ENCODE measurements around the gene PRSS22.
A peak's percentile ranks its signal among the peaks of the same experiment; 100 is the strongest.

PRSS22 gene

GRCh38 chr16:2816751-2817339 is 41.1 kb downstream of the PRSS22 start, which contains the start of gene PRSS21:
PRSS21 (plus strand) TSS chr16:2817237; CDS start chr16:2817269, 32 bp downstream.
- DNase-seq (ENCODE audit: low read depth), result peak; percentile 16

DNA sequence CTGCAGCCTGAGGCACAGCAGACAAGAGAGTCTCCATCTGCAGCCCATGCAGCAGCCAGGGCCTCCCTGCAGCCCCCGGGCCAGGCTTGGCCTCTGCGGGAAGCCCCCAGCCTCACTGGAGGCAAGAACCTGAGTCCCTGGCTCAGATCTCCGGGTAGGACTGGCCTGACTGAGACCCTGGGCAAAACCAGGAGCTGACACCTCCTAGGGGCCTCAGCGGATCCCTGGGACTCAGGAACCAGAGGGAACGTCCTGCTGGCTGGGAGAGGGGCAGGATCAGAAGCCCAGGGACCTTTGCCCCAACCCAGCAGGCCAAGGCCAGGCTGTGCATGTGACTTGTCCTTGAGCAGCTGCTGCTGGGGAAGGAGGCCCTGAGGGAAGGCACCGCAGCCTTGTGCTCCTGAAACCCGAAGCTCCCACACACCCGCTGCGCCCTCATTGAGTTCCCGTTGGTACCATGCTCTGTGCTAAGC is 42.6 kb downstream of the PRSS22 start:
- DNase-seq (ENCODE audit: low read depth), result no peak

- no peak for DNase-seq (ENCODE audit: low read depth)
Measured at GRCh38 chr16:2814551-2815298, 43.2 kb downstream of the PRSS22 start.

DNA sequence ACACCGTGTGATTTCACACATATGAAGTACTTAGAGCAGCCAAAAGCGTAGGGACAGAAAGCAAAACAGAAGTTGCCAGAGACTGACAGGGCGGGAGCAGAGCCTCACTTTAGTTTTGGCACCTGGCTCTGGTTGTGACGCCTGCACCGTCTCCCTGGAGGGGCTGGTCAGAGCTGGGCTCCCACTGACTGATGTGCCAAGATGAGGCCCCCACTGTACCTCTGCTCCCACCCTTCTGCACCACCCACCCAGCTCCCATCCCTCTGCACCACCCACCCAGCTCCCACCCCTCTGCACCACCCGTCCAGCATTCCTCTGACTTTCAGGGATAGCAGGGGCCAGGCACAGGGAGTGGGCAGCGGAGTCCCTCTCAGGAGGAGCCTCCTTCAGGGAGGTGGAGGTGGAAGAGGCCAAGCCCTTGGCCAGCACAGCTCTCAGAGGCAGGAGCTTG is 44.2 kb downstream of the PRSS22 start:
- DNase-seq (ENCODE audit: low read depth), result no peak

- no peak for DNase-seq (ENCODE audit: low read depth)
Measured at GRCh38 chr16:2811703-2812471, 46.1 kb downstream of the PRSS22 start.

- no peak for DNase-seq (ENCODE audit: low read depth)
Measured at GRCh38 chr16:2810651-2811050, 47.3 kb downstream of the PRSS22 start.

DNA sequence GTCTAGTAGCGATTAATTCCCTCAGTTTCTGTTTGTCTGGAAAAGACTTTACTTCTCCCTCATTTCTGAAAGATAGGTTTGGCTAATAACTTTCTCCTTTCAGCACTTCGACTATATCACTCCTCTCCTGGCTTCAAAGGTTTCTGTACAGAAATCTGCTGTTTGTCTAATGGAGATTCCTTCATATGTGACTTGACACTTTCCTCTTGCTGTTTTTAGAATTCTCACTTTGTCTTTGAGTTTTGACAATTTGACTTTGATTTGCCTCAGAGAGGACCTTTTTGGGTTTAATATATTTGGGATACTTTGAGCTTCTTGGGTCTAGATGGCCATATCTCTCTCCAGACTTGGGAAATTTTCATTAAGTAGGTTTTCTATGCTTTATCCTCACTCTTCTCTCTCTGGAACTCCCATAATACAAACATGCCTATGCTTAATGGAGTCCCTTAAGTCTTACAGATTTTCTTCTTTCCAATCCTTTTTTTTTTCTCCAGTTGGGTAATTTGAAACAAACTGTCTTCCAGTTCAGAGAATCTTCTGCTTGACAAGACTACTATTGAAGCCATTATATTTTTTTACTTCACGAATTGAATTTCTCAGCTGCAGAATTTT is 48.7 kb downstream of the PRSS22 start:
- no peak for DNase-seq (ENCODE audit: low read depth)

DNA sequence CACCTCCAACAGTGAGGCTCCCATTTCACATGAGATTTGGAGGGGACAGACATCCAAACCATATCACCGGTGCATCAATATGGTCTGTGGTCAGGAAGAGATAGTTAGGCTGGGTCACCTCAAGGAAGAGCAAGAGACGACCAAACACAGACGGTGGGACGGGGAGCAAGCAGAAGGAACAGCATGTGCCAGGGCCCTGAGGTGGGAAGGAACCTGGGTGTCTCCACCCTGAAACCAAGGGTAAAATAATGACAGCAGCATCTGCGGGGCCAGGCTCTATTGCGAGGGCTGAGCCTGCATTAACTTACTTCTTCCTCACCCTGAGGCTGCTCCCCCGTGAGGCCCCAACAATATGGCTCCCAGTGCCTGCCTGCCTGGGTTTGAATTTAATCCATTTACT is 49.8 kb downstream of the PRSS22 start:
- DNase-seq (ENCODE audit: low read depth), result no peak

DNA sequence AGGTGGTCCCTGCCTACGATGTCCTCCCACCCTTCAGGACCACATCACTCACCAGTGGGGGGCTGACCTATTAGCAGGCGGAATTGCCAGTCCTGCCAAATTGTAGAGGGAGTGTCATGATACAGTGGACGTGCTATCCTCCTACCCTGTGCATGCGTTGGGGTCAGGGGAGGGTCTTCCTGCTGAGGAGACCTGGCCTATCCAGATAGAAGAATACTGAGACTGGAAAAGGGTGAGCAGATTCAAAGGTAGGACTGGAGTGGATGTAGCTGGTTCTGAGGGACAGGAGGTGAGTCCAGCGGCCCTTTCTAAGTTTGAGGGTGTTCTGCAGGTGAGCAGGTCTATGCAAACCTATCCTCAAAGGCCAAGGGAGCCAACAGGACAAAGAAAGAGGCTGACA is 51.7 kb downstream of the PRSS22 start:
- DNase-seq (ENCODE audit: low read depth), result no peak

- no peak for DNase-seq (ENCODE audit: low read depth)
Measured at GRCh38 chr16:2804728-2805127, 53.2 kb downstream of the PRSS22 start.

- DNase-seq (ENCODE audit: low read depth), result no peak
Measured at GRCh38 chr16:2803545-2804195, 54.3 kb downstream of the PRSS22 start.
